HUES6 (cell line): ENCODE results near the gene LRP2.
"Not testable (repeated sequence)": the region's sequence is repeated elsewhere in the genome, so short reads cannot be mapped to it uniquely, and the experiment has no call there.

Experiments used
- H3K27ac ChIP-seq: 2 replicates; pipeline ENCODE4 v1.7.0; 2013; ENCODE audit warnings: low read depth, mild to moderate bottlenecking, low read length, inconsistent platforms
- H3K27me3 ChIP-seq: 2 replicates; pipeline ENCODE4 v1.6.1; 2013; ENCODE audit warnings: low read length; ENCODE audit not compliant: control insufficient read depth, insufficient read depth
- H3K36me3 ChIP-seq: 2 replicates; pipeline ENCODE4 v1.6.1; 2013; ENCODE audit warnings: low read length; ENCODE audit not compliant: control insufficient read depth, insufficient read depth
- H3K4me1 ChIP-seq: 2 replicates; pipeline ENCODE4 v1.6.1; 2013; ENCODE audit warnings: low read length; ENCODE audit not compliant: control insufficient read depth, insufficient read depth
- H3K4me3 ChIP-seq: 2 replicates; pipeline ENCODE4 v1.5.1; 2013; ENCODE audit warnings: low read depth, low read length
- H3K9ac ChIP-seq: one replicate; pipeline ENCODE4 v1.6.1; 2013; ENCODE audit warnings: mild to moderate bottlenecking, low read length
- H3K9me3 ChIP-seq: 2 replicates; pipeline ENCODE4 v1.6.1; 2013; ENCODE audit warnings: low read depth, low read length; ENCODE audit not compliant: control insufficient read depth, insufficient read depth

LRP2 gene

DNA sequence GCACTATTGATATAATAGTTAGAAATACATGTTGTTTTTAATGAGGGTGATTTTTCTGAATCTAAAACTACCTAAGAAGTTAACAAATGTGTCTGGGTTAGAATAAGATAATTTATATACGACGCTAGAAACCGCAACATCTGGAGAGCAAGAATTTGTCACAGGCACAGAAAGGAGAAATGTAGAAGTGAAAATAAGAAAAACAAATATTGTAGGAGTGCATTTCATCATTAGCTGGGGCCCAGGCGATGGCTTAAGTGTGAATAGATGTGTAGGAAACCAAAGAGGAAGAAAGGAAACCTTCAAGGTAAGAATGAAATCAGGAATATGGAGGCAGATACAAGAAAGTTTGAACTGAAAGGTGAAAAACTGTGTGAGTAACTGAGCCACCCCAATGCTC, 90.3 kb downstream of the LRP2 start:
- H3K36me3 ChIP-seq, result no peaks in the 10 kb centered on the region
- no peaks in the 10 kb centered on the region for H3K9me3 ChIP-seq
- no peak overlapping the region for H3K9ac ChIP-seq
- no peaks in the 10 kb centered on the region for H3K4me1 ChIP-seq
- H3K4me3 ChIP-seq, result no peak overlapping the region
- H3K27me3 ChIP-seq, result no peaks in the 10 kb centered on the region
- no peak overlapping the region for H3K27ac ChIP-seq

DNA sequence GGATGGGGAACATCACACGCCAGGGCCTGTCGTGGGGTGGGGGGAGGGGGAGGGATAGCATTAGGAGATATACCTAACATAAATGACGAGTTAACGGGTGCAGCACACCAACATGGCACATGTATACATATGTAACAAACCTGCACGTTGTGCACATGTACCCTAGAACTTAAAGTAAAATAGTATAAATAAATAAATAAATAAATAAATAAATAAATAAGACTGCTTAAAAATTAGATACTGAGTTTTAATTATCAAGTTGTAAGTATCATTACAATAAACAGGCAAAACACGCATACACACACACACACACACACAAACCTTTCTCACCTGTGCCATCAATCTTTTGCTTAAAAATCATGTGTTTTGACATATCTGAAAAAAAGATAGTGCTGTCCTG, 91.8 kb downstream of the LRP2 start:
- not testable (repeated sequence) for H3K4me3 ChIP-seq, H3K9ac ChIP-seq, H3K27me3 ChIP-seq, H3K27ac ChIP-seq, H3K4me1 ChIP-seq, H3K36me3 ChIP-seq, H3K9me3 ChIP-seq

DNA sequence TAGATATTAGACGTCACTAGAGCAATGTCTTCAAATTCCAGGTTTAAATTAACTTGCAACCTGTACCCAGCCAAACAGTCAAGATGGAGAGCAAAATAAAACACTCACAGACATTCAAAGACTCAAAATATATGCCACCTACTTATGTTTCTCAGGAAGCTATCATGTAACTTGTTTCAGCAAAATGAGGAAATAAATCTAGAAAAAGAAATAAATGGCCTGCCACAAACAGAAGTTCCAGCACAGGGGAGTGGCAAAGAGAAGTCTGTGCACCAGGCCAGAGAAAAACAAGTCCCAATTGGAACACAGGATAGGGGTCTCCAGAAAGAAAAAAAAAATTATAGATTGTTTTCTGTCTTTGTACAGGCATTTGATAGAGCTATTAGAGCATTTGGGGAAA, 96.7 kb downstream of the LRP2 start:
- Histone ChIP-seq H3K27ac (no peak overlapping the region), H3K4me1 (peaks cover 11% of the 10 kb centered on the region), H3K36me3 (no peaks in the 10 kb centered on the region), H3K4me3 (no peak overlapping the region), H3K9ac (no peak overlapping the region), H3K27me3 (no peaks in the 10 kb centered on the region), H3K9me3 (no peaks in the 10 kb centered on the region)

DNA sequence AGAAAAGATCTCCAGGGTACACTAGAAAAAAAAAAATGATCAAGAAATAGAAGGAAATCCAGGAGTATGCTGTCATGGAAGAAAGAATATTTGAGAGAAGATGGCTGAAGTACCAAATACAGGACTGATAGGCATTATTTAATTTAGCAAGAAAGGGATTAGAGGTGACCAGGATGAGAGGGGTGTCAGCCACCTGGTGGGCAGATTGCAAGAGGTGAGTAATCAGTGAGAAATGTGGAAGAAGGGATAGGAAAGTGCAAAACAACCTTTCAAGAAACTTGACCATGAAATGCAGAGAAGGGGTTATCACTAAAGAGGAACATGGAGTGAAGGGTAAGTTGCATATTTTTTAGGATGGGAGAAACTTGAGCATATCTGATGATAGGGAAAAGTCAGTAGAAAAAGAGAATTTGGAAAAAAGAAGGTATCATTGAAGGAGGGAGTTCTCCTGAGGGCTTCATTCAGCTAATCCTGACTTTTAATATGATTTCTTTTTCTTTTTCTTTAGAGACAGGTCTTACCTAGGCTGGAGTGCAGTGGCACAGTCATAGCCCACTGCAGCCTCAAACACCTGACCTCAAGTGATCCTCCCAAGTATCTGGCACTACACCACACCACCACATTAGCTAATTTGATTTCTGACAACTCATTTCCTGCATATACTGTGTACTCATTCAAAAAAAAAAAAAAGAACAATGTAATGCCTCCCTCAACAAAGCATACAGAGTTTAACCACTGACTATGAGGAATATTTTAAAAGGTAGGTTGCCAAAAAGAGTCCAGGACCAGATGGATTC, 101.3 kb downstream of the LRP2 start:
- Histone ChIP-seq H3K27me3 (no peaks in the 10 kb centered on the region), H3K4me3 (no peak overlapping the region), H3K36me3 (no peaks in the 10 kb centered on the region), H3K27ac (no peak overlapping the region), H3K9me3 (no peaks in the 10 kb centered on the region), H3K4me1 (peaks cover 19% of the 10 kb centered on the region), H3K9ac (no peak overlapping the region)

DNA sequence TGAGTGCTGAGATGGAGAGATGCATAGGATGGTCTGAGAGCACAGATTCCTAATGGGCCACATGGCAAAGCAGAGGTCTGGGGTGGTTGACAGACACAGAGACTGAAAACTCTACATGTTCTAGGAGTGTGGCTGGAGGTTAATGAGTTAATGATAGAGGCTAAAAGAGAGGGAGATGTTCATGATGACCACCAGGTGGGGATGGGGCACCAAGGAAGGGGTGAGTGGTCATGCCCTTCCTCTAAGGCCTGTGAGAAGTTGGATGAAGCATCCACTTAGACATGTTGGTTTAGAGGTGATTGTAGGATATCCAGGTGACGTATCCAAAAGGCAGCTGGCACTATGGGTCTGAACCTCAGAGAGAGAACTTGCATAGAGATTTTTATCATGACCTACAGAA, 102.1 kb downstream of the LRP2 start:
- Histone ChIP-seq H3K27ac (no peak overlapping the region), H3K36me3 (no peaks in the 10 kb centered on the region), H3K9me3 (no peaks in the 10 kb centered on the region), H3K4me1 (peaks cover 19% of the 10 kb centered on the region), H3K4me3 (no peak overlapping the region), H3K9ac (no peak overlapping the region), H3K27me3 (no peaks in the 10 kb centered on the region)

DNA sequence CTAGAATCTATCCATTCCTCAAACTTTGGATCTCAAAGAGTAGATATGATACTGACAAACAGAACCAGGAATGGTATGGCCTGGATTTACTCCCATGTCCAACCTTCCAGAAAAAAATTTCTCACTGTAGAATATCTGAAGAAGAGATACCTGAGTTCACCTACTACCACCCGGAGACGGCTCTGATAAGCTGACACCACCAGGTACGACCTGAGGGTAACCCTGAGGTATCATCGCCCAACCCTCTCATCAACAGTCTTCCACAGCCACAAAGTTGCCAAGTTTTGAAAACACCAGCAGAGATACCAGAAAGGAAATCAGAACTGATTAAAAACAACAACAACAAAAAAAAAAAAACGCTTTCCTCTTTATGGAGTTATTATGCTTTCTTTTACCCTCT, 102.9 kb downstream of the LRP2 start:
- Histone ChIP-seq H3K4me3 (no peak overlapping the region), H3K9me3 (no peaks in the 10 kb centered on the region), H3K27ac (no peak overlapping the region), H3K9ac (no peak overlapping the region), H3K27me3 (no peaks in the 10 kb centered on the region), H3K4me1 (peaks cover 16% of the 10 kb centered on the region), H3K36me3 (no peaks in the 10 kb centered on the region)

DNA sequence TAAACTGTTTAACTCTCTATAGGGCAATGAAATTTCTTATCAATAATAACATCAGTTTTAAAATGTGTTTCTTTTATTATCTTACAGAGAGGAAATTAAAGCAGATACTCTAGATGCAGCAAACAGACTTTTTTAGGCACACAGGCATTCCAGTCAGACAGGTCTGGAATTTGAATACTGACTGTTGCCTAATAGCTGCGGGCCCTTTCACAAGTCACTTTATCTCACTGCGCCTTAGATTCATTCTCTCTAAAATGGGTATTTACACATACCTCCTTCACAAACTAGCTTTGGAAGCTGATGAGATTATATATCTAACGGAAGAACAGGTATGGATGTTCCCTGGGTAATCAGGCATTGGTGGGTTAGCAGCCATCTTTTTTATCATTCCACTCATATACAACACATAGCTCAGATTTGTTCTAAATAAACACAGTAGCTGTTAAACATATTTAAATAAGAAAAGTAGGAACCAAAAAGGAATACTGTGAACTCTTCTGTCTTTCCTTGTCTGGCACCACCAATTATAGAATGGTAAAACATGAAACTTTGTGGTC, 104.2 kb downstream of the LRP2 start:
- no peak overlapping the region for H3K9ac ChIP-seq
- no peaks in the 10 kb centered on the region for H3K27me3 ChIP-seq
- no peak overlapping the region for H3K27ac ChIP-seq
- no peak overlapping the region for H3K4me3 ChIP-seq
- H3K36me3 ChIP-seq, result no peaks in the 10 kb centered on the region
- H3K9me3 ChIP-seq, result no peaks in the 10 kb centered on the region
- H3K4me1 ChIP-seq, result peaks cover 16% of the 10 kb centered on the region

DNA sequence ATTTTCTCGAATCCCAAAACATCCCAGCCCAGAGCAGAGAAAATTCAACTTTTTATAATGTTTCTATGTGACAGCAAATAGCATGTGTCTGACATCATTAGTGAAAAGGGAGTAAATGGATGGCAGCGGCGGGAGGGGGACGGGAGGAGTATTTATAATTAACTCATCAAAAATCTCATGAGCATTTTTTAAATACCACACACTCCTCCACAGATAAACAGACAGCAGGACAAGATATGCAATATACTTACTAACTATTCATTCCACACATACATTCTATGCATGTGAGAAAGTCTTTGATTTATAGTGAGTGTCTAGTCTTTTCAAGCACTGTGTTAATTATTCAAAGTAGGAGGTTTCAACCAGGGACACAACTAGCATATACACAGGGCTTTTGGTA, 107.6 kb downstream of the LRP2 start:
- H3K9me3 ChIP-seq, result no peaks in the 10 kb centered on the region

DNA sequence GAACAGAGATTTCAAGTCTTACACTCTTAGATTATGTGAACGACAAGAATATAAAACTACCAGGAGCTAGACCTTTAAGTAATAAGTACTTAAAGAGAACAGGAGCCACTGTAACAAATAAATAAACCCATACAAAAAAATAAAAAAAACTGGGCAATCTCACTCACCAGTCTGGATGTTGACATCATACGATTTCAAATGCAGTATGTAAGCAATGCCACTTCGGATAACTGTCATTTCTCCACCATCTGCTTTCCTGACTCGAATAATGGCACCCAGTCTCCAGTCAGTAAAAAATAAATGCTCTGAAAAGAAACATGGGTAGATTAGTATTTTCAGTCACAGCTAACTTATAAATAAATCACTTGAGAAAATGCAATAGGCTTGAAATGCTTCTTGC, 115.1 kb downstream of the LRP2 start:
- Histone ChIP-seq H3K27ac (no peak overlapping the region), H3K4me1 (no peaks in the 10 kb centered on the region), H3K9ac (no peak overlapping the region), H3K4me3 (no peak overlapping the region), H3K27me3 (no peaks in the 10 kb centered on the region), H3K9me3 (no peaks in the 10 kb centered on the region), H3K36me3 (no peaks in the 10 kb centered on the region)

More for the DNA sequence above, 107.6 kb downstream of the LRP2 start:
- Histone ChIP-seq H3K4me3 (no peak overlapping the region), H3K36me3 (no peaks in the 10 kb centered on the region), H3K4me1 (peaks cover 7% of the 10 kb centered on the region; the same call in 1 of the 2 replicates), H3K9ac (no peak overlapping the region), H3K27ac (no peak overlapping the region), H3K27me3 (no peaks in the 10 kb centered on the region)

DNA sequence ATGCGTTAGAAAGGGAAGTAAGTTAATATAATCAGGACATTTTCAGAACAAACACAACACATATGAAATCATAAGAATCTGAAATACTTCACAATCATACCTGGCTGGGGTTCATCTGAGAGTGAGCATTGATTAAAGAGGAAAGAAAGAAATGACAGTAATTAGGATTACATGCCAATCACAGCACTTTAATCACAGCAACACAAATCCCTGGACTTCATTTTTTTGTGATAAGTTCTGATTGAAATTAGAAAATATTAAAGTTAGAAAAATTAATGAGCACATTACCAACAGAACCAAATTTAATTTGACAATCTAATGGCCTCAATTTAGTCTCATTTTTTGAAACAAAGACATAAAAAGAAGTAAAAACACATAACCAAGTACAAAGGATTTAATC, 121.9 kb downstream of the LRP2 start:
- no peak overlapping the region for H3K4me3 ChIP-seq
- no peaks in the 10 kb centered on the region for H3K4me1 ChIP-seq
- no peaks in the 10 kb centered on the region for H3K36me3 ChIP-seq
- H3K9me3 ChIP-seq, result no peaks in the 10 kb centered on the region
- H3K9ac ChIP-seq, result no peak overlapping the region
- H3K27me3 ChIP-seq, result no peaks in the 10 kb centered on the region
- no peak overlapping the region for H3K27ac ChIP-seq

DNA sequence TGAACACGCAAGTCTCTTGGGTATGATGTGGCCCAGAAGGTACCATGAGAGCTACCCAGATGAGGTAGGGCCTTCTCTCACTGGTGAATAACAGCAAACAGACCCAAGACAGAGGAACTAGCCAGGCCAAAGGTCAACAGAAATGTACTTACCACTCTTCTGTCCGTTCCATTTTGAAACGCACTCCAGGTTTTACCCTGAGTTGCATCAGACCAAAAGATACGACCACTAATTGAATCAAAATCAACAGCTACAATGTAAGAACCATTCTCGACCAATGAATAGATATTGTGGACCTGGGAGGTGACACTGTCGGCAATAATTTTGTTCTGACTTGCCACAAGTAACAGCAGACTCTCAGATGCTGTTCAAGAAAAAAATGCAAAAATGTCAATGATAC, 124.4 kb downstream of the LRP2 start:
- no peaks in the 10 kb centered on the region for H3K9me3 ChIP-seq
- no peak overlapping the region for H3K9ac ChIP-seq
- no peaks in the 10 kb centered on the region for H3K36me3 ChIP-seq
- no peak overlapping the region for H3K27ac ChIP-seq
- H3K4me3 ChIP-seq, result no peak overlapping the region
- no peaks in the 10 kb centered on the region for H3K27me3 ChIP-seq
- no peaks in the 10 kb centered on the region for H3K4me1 ChIP-seq
